Activated CD8-positive, alpha-beta memory T cell treated with anti-CD3 and anti-CD28 coated beads, Interleukin-2, amount 50 U/mL, for 4 hours (primary cell): Measurements from ENCODE around the gene UBA6.
"Not testable (repeated sequence)": the region's sequence is repeated elsewhere in the genome, so short reads cannot be mapped to it uniquely, and the experiment has no call there.

Experiments
- DNase-seq: peaks from one replicate; pipeline ENCODE4 v3.0.0-alpha.2; 2020

UBA6 gene

DNA sequence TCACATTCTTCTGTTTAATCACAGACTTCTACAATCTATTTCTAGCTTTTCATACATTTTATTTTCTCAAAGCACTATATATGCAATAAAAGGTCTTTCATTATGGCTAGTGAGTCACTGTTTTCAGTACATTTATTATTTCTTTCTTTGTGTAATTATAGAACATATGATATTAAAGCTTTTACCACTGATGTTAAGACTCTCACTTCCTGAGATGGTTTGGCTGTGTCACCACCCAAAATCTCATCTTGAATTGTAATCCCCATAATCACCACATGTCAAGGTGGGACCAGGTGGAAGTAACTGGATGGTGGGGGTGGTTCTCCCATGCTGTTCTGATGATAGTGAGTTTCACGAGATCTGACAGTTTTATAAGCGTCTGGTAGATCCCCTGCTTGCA, 41.9 kb downstream of the UBA6 start:
- no peak for DNase-seq

DNA sequence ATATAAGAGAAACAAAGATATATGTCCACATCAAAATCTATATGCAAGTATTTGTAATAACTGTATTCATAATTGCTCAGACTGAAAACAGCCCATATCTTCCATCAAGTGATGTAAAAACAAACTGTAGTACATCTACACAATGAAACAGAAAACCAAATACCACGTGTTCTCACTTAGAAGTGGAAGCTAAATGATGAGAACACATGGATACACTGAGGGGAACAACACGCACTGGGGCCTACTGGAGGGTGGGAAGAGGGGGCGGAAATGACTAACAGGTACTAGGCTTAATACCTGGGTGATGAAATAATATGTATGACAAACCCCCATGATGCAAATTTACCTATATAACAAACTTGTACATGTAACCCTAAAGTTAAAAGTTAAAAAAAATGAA, 42.7 kb downstream of the UBA6 start:
- no peak for DNase-seq

DNA sequence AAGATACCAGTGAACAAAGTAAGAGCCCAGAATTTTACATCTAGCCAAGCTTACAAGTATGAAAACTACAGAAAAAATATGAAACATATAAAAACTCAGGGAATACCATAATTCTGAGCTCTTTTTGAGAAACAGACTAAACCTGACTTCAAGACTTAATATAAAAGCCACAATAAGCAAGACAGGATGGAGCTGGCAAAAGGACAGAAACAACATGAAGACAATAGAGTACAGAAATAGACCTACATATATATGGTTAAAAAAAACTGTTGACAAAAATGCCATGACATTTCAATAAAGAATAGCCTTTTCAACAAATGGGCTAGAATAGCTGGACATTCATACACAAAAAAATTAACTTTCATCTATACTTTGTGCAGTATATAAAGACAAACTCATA, 49.4 kb downstream of the UBA6 start:
- no peak for DNase-seq

DNA sequence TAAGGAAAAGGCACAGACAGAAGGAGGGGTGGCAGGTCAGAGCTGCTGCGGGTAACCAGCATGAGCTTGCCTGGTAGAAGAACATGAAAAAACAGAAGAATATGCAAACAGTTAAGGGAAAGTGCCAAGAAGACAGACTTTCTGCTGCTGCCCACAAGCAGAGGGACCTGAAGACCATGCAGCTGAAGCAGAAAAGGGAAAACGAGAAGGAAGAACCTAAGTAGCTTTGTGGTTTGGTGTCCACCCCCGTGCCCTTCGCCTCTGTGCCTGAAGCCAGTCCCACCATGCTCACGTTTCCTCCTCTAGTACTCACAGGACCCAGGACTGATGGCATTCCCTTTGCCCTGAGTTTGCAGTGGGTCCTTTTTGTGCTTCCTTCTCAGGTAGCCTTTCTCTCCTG, 62.8 kb downstream of the UBA6 start:
- no peak for DNase-seq

DNA sequence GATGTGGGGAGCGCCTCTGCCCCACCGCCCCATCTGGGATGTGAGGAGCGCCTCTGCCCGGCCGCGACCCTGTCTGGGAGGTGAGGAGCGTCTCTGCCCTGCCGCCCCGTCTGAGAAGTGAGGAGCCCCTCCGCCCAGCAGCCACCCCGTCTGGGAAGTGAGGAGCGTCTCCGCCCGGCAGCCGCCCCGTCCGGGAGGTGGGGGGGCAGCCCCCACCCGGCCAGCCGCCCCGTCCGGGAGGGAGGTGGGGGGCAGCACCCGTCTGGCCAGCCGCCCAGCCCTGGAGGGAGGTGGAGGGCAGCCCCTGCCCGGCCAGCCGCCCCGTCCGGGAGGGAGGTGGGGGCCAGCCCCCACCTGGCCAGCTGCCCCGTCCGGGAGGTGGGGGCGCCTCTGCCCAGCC, 64.0 kb downstream of the UBA6 start:
- DNase-seq: not testable (repeated sequence)

DNA sequence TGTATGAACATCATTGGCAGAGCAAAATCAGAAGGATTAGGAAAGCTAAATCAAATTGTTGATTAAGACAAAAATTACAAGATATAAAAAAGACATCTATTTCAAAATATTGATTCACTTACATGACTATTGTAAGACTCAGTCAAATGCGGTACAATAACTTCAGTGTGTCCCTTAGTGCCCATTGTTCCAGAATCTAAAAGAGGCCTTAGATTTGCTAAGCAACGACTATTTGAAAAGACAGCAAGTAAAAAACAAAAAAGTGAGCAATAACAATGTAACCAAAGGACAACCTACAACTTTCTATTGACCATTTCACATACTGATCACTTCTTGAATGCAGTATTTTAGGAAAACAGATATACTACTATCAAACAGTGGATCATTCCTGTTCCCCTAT, 65.6 kb downstream of the UBA6 start:
- no peak for DNase-seq

DNA sequence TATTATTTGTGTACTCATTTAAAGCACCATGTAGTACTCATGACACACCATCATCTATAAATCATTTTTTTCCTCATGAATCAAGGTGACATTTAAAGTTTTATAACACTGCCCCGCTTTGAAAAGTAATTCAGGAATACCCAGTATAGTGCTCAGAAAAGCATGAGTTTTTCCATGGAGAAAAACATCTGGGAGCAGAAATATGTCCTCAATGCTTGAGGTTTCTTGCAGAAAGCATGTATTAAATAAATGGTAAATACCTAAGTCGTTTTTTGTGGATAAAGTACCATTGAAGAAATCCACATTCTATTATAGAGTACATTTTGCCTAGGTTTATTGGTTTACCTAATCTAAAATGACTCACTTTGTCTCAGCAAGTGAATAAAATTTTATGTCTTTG, 66.2 kb downstream of the UBA6 start:
- no peak for DNase-seq

DNA sequence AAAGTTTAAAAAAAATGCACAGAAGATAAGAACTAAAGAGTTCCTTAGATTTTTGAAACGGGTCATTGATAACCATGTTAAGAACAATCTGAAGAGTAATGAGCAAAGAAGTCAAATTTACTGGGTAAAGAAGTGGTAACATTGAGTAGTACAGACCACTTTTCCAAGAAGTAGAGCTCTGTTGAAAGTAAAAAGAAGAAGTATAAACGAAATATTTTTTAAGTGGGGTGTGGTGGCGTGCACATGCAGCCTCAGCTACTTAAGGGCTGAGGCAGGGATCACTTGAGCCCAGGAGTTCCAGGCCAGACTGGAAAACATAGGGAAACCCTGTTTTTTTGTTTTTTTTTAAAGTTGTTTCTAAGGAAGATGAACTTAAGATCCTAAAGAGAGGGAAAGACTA, 68.5 kb downstream of the UBA6 start:
- DNase-seq: no peak

DNA sequence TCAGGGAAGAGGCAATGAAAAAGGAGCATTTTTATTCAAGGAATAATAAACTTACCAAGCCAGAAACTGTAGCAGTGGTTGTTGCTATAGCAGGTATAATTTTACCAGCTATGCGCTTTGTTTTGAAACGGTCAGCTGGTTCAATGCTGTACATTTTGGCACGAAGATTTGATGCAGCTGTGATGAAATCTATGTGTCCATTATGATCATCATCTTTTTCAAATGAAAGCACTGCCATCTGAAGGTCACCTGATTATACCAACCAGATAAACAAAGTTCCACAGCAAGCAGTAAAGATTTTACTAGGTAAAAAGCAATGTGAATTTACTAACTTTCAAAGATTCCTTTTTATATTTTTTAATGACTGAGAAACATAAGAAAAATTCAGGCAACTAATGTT, 76.0 kb downstream of the UBA6 start:
- DNase-seq: no peak

DNA sequence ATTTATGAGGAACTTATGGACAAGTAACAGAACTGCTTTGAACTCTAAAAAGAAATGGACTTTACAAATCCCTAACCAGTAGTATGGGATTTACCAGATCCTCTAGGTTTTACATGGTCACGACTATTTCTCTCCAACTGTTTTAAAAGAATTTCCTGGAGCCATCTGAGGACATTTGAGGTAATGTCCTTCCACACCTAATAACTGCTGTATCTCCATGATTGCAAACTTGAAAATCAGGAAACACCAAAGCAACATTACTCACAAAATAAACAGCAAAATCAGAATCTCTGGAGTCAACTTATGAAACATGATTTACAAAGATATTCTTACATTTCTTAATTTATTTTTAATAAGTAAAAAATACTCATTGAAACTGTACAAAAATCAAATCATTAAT, 84.5 kb downstream of the UBA6 start:
- DNase-seq: no peak

DNA sequence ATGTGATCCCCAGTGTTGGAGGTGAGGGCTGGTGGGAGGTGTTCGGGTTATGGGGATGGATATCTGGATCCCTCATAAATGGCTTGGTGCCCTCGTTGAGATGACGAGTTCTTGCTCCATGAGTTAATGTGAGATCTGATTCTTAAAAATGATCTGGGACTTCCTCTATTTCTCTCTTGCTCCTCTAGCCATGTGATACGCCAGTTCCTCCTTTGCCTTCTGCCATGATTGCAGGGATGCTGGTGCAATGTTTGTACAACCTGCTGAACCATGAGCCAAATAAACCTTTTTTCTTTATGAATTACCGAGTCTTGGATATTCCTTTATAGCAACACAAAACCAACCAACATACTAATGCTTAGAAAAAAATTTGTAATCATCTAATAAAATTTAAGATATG, 85.8 kb downstream of the UBA6 start:
- no peak for DNase-seq

DNA sequence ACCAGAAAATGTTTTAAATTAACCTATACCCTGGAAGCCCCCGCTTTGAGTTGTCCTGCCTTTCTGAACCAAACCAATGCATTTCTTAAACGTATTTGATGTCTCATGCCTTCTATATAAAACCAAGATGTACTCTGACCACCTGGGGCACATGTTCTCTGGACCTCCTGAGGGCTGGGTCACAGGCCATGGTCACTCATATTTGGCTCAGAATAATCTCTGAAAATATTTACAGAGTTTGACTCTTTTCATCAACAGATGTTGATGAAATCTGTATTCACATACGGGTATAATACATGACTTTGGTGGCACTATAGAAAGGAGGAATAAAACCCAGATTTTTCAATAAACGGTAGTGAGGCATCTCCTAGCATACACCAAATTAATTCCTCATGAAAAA, 86.8 kb downstream of the UBA6 start:
- DNase-seq: no peak

DNA sequence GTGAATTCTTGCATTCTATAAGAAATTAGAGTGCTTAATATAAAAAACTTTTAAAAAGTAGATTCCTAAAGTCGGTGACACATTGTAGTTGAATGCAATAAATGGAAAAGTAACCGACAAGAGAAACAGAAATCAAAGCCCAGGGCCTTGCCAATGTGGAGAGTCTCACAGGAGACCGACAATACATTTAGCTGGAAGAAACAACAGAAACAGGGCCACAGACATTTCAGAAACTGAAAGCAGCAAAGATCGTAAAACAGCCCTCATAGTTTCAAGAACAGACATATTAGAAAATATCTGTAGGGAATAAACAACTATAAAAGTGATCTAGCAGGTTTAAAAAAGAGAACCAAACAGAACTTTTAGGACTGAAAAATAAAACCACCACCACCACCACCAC, 92.9 kb downstream of the UBA6 start:
- no peak for DNase-seq

DNA sequence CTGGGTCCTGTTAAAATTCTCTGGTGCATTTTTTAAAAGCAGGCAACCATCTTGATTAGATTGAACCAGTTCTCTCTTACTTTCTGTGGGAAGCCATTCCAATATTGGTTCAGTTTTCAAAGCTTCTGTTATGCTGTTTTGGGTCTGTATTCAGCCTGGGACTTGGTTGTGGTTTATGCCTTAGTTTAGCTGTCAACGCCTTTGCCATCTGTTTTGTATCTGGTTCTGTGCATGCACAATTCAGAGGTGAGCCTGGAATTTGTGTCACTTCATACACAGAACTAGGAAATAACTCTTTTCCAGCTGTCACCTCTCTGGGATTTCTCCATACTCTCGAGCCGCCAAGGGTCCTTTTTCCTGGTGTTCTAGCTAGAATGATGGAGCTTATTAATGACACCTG, 96.2 kb downstream of the UBA6 start:
- DNase-seq: no peak

DNA sequence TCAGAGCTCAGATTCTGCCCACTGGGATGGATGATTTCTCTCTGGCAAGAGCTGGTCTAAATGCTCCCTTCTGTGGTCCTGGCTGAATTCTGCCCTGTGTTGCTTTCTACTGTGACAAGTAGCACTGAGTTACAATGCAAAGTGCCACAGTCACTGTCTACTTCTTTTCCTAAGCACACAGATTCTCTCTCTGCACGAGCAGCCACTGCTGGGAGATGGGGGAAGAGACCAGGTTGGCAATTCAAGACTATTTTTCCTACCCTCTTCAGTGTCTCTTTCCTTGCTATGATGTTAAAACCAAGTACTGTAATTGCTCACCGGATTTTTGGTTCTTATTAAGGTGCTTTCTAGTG, 97.0 kb downstream of the UBA6 start:
- no peak for DNase-seq

DNA sequence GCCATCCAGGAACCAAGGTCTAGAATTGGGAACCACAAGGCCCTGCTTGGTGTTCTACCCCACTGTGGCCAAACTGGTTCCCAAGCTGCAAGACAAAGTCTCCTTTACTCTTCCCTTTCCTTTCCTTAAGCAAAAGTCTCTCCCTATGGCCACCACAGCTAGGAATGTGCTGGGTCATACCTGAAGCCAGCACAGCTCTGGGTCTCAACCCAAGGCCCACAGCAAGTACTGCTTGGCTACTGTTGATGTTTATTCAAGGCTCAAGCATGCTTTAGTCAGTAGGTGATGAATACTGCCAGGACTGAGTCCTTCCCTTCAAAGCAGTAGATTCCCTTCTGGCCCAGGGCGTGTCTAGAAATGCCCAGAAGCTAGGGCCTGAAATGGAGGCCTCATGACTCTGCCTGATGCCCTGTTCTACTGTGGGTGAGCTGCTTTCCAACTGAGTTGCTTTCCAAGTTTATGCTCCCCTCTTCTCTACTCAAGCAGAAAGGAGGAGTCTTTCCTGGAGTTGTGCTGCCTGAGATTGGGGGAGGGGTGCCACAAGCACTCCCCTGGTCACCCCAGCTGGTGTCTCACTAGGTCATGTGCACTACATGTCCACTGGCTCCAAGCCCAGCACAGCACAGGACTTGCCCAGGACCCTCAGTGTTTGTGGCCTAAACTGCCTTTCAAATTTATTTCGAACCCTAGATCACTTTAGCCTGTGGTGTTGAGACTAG, 97.5 kb downstream of the UBA6 start:
- no peak for DNase-seq

DNA sequence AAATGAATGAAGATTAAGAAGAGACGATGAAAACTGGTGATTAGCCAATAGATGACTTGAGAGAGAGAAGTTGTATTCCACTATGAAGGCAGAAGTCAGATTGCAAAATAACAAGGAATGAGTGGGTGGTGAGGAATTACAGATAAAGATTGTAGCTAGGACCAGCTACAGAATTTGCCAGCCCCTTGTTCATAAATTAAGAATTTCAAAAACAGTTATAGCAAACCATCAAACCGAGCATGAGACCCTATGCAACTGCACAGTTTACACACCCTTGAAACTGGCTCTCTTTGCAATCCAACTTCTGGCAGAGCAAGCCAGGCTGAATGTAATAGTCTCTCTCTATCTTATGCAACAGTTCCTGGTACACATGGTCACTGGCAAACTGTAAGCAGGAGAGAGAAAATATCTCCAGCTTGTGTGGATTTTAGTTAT, 107.2 kb downstream of the UBA6 start:
- no peak for DNase-seq

DNA sequence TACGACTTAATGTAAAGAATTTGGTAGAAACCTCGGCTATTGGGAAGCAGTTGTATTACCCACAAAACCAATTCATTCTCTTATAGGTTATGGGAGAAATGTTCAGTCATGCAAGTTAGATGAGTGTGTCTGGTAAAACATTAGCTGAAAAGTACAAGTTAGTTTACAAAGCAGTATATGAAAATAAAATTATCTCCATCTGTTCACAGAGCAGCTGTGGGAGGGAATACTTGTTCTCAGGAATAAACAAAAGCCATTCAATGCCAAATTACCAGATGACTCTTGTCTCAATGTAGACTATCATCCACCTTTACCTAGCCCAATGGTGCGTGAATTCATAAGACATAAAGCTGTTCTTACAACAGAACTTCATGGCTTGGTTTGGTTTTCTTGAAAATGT, 113.8 kb downstream of the UBA6 start:
- DNase-seq: no peak

DNA sequence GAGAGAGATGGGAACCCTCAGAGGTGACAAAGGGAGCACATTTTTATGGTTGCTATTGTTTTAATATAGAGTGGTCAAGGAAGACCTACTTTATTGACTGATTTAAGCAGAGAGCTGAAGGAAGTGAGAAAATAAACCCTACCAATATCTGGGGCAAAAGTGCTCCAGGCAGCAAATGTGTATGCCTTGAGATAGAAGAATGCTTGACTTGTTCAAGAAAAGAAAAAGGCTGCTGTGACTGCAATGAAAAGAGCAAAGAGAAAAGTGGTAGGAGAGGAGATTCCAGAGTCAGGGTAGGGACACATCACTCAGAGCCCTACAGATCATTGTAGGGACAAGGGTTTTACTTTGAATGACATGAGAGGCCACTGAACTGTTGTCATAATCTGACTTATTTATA, 116.5 kb downstream of the UBA6 start:
- no peak for DNase-seq

DNA sequence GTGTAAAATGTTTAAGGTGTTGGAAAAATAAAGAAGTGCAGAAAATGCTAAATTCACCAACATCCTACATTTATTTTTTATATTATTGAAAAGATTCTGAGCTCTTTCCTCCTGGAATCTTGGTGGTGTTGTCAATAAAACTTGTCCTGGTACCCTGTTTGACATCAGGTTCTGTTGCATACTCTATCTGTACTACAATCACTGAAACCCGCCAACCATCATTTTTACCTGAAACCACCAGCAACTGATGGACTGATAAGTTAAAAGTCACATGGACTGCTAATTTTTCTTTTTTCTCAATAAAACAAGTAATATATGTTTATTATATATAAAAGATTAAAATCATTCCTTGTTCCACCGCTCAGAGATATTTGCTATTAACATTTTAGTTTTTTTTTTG, 119.0 kb downstream of the UBA6 start:
- no peak for DNase-seq

DNA sequence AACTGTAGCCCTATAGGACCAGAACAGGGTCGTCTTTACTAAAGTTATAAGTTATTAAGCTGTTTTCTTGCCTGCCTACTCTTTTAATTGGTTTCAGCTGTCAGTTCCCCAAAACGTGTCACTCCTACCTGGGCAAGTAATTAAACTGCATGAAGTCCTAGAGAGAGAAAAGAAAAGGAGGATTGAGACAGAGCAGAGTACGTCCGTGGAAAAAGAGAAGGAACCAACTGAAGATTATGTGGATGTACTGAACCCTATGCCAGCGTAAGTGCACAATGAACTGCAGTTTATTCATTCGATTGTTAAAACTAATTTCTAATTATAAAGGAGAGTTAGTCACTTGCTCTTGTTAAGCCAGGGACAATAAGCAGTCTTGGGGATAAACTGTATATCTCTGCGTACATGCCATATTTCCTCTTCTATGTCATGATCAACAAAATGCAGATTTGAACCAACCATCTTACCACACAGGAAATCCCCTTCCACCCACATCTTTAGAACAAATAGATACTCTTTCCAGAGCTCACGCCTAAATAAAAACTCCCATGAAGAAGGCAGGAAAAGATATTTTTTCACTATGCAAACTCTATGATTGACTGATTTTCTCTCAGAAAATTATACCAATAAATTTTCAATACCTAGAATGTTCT, 119.6 kb downstream of the UBA6 start:
- no peak for DNase-seq

DNA sequence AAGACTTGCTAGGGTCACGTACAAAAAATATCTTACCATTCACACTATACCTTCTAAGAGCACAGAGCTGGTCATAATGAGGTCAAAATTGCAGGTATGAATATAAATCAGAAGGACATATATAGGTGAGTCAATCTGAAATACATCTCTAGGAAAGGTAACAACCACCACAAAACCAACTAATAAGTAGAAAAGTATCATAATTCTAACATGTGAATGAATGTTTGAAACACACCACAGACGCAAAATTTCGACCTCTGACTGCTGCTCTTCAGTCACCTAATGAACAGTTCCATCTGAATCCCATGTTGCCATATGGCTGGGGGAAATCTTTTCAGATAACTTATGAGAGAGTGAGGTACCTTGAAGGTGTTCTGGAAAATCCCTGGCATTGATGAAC, 120.4 kb downstream of the UBA6 start:
- no peak for DNase-seq

DNA sequence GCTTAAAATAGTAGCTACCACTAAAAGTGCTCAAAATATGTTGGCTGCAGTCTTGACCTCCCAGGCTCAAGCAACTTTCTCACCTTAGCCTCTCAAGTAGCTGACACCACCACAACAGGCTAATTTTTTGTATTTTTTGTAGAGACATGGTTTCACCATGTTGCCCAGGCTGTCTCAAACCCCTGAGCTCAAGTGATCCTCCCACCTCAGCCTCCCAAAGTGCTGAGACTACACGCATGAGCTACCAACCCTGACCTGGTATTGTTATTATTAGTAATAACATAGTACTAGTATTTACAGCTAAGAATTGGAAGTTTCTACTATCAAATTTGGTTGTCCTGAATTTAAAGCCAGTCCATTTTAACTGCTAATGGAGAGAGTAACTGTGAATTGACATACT, 124.4 kb downstream of the UBA6 start:
- DNase-seq: no peak

DNA sequence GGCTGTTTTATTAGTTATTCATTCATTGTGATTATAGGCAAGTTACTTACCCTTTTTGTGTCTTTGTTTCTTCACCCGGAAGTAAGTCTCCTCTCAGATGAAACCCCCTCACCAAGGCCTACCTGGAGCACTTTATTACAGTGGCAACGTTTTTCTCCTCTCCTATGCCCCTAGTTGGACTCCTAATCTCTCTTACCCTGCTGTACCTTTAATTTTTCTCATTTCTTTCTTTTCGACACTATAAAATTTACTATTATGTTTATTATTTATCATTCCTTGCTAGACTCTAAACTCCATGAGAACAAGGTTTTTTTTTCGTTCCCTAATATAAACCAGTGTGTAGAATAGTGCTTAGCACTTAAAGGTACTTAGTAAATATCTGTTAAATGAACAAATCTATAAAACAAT, 124.9 kb downstream of the UBA6 start:
- no peak for DNase-seq
